Measurements from ENCODE around the gene S100A3. TPM values are rescaled to one million over a fixed set of nuclear protein-coding genes. Genes with fewer than 3 reads are reported as not detected.

Gene S100A3
- polyA plus RNA-seq, 2 of the 4 experiments (the other 2 are of a cell fraction), result 25.0 to 74.0 TPM

DNA sequence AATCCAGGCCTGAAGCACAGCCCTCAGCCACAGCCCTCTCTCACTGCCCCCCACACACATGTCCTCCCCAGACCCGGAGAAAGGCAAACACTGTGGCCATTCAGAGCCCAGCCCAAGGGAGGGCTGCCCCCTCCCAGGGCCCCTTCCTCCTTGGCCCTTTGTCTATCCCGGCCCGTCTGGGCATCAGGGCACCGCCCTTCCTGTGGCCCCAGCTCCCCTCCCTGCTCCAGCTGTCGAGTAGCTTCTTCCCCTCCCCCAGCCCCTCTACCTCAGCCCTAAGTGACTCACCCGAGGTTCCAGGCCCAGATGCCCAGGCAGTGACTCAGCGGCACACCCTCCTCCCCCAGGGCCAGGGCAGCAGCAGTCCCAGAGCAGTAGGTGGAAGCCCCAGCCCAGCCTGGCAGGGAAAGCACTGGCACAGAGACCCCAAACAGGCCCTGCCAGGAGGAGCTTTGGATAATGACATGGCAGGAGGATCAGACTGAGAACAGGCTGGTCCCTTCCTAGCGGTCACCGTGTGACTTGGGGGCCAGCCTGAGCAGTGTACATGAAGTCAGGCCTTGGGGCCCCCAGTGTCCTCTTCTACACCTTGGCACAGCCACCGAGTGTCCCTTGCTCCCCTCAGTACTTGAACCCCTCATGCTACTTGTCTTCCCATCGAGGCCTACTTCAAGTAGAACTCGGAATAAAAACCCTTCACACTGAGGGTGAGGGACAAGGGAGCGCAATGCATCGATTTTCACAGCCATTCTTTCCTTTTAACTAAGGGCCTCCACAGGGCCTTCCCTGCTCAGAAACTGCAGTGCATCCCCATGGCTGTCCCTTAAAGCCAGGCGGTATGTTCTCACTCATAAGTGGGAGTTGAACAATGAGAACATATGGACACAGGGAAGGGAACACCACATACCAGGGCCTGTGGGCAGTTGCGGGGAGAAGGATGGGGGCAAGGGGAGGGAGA lies 17.6 kb upstream of the S100A3 start (continued):
- no peak for TF ChIP-seq MAZ (IDR thresholded peaks at IDR 0.05; ENCODE audit: borderline replicate concordance, low read depth, low read length)
- TF ChIP-seq ZSCAN20 (CRISPR knock-in tag; IDR thresholded peaks at IDR 0.05), result peak; percentile 82
- peak; percentile 84; the same call in 1 of the 2 replicates for TF ChIP-seq ZNF302 (CRISPR knock-in tag; IDR thresholded peaks at IDR 0.05)
- peak; percentile 54; the same call in 2 of the 3 replicates for TF ChIP-seq SMC3 (IDR thresholded peaks at IDR 0.05)
- TF ChIP-seq, protein P1, sequence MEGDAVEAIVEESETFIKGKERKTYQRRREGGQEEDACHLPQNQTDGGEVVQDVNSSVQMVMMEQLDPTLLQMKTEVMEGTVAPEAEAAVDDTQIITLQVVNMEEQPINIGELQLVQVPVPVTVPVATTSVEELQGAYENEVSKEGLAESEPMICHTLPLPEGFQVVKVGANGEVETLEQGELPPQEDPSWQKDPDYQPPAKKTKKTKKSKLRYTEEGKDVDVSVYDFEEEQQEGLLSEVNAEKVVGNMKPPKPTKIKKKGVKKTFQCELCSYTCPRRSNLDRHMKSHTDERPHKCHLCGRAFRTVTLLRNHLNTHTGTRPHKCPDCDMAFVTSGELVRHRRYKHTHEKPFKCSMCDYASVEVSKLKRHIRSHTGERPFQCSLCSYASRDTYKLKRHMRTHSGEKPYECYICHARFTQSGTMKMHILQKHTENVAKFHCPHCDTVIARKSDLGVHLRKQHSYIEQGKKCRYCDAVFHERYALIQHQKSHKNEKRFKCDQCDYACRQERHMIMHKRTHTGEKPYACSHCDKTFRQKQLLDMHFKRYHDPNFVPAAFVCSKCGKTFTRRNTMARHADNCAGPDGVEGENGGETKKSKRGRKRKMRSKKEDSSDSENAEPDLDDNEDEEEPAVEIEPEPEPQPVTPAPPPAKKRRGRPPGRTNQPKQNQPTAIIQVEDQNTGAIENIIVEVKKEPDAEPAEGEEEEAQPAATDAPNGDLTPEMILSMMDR (IDR thresholded peaks at IDR 0.05), result no peak
- no peak for TF ChIP-seq CBX2 (IDR thresholded peaks at IDR 0.05; ENCODE audit: borderline replicate concordance, low read depth)
- peak; percentile 22; the same call in 1 of the 2 replicates for TF ChIP-seq NFE2L2 (conservative IDR thresholded peaks at IDR 0.05; ENCODE audit: low read length)
- TF ChIP-seq, protein P2, sequence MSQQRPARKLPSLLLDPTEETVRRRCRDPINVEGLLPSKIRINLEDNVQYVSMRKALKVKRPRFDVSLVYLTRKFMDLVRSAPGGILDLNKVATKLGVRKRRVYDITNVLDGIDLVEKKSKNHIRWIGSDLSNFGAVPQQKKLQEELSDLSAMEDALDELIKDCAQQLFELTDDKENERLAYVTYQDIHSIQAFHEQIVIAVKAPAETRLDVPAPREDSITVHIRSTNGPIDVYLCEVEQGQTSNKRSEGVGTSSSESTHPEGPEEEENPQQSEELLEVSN (IDR thresholded peaks at IDR 0.05; ENCODE audit: borderline replicate concordance, low read depth), result peak; percentile 60; the same call in 1 of the 2 replicates
- TF ChIP-seq JUNB (IDR thresholded peaks at IDR 0.05), result peak; percentile 97
- TF ChIP-seq, protein P3, sequence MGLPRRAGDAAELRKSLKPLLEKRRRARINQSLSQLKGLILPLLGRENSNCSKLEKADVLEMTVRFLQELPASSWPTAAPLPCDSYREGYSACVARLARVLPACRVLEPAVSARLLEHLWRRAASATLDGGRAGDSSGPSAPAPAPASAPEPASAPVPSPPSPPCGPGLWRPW (IDR thresholded peaks at IDR 0.05), result no peak
- no peak for TF ChIP-seq CBX8 (IDR thresholded peaks at IDR 0.05)
- peak; percentile 51 for TF ChIP-seq MAFK (IDR thresholded peaks at IDR 0.05; ENCODE audit: partially characterized antibody)
- no peak for TF ChIP-seq BHLHE40 (IDR thresholded peaks at IDR 0.05; ENCODE audit: low read depth, low read length)
- no peak for TF ChIP-seq RNF2 (IDR thresholded peaks at IDR 0.05; ENCODE audit: borderline replicate concordance, low read depth)
- TF ChIP-seq FOSB (CRISPR knock-in tag; IDR thresholded peaks at IDR 0.05), result 0 out of 2 replicates have a peak, but pooled peaks have one; percentile 56
- TF ChIP-seq RARB (CRISPR knock-in tag; IDR thresholded peaks at IDR 0.05), result no peak; the same call in 1 of the 2 replicates
- peak; percentile 50; the same call in 1 of the 2 replicates for TF ChIP-seq TP53 (CRISPR knock-in tag; IDR thresholded peaks at IDR 0.05)
- TF ChIP-seq HOXA7 (CRISPR knock-in tag; IDR thresholded peaks at IDR 0.05), result no peak
- peak; percentile 94 for TF ChIP-seq GATA3 (IDR thresholded peaks at IDR 0.05; ENCODE audit: borderline replicate concordance)
- peak; percentile 91 to 97 for TF ChIP-seq JUN (IDR thresholded peaks at IDR 0.05)
- TF ChIP-seq ESRRA (IDR thresholded peaks at IDR 0.05; ENCODE audit: borderline replicate concordance, low read length), result no peak
- TF ChIP-seq, protein P4, sequence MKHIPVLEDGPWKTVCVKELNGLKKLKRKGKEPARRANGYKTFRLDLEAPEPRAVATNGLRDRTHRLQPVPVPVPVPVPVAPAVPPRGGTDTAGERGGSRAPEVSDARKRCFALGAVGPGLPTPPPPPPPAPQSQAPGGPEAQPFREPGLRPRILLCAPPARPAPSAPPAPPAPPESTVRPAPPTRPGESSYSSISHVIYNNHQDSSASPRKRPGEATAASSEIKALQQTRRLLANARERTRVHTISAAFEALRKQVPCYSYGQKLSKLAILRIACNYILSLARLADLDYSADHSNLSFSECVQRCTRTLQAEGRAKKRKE (CRISPR knock-in tag; IDR thresholded peaks at IDR 0.05; ENCODE audit: low read depth), result peak; percentile 90
- TF ChIP-seq, protein P5, sequence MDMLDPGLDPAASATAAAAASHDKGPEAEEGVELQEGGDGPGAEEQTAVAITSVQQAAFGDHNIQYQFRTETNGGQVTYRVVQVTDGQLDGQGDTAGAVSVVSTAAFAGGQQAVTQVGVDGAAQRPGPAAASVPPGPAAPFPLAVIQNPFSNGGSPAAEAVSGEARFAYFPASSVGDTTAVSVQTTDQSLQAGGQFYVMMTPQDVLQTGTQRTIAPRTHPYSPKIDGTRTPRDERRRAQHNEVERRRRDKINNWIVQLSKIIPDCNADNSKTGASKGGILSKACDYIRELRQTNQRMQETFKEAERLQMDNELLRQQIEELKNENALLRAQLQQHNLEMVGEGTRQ (IDR thresholded peaks at IDR 0.05), result no peak
- peak; percentile 44 for TF ChIP-seq FOXS1 (CRISPR knock-in tag; IDR thresholded peaks at IDR 0.05)
- TF ChIP-seq KDM5A (IDR thresholded peaks at IDR 0.05), result no peak
- no peak for TF ChIP-seq HDAC2 (IDR thresholded peaks at IDR 0.05)
- 0 out of 2 replicates have a peak, but pooled peaks have one; percentile 73 for TF ChIP-seq HEYL (CRISPR knock-in tag; IDR thresholded peaks at IDR 0.05)
- peak; percentile 81; the same call in 1 of the 2 replicates for TF ChIP-seq HOXB13 (CRISPR knock-in tag; IDR thresholded peaks at IDR 0.05; ENCODE audit: low read depth)
- no peak for TF ChIP-seq EHMT2 (IDR thresholded peaks at IDR 0.05; ENCODE audit: low read depth)
- 0 out of 2 replicates have a peak, but pooled peaks have one; percentile 53 for TF ChIP-seq NPAS2 (CRISPR knock-in tag; IDR thresholded peaks at IDR 0.05; ENCODE audit: borderline replicate concordance)

All from A549 (cell line).